Esophagus squamous epithelium (tissue), 4 donors: ENCODE results near the gene SMAD3.

Source experiments
- CTCF ChIP-seq, 6 experiments: fragments of 450-650 bp in 4 of 6; fragments of 200-600 bp in 2 of 6; sonication (generic) in 2 of 6; IDR thresholded peaks; one replicate each; pipeline ENCODE4 v1.5.1; 2016 to 2019; ENCODE audit warnings: antibody characterized with exemption in 6 of 6, mild to moderate bottlenecking in 4 of 6, moderate library complexity in 4 of 6
- POLR2A ChIP-seq, 4 donors: fragments of 450-650 bp; IDR thresholded peaks; one replicate each; pipeline ENCODE4 v1.6.1; 2017; ENCODE audit warnings: antibody characterized with exemption in 4 of 4, mild to moderate bottlenecking in 4 of 4, moderate library complexity in 3 of 4

GRCh38 chr15:67080900-67081431 lies 15.6 kb downstream of the SMAD3 start:
- TF ChIP-seq CTCF (IDR thresholded peaks at IDR 0.05), result no peak
- no peak for TF ChIP-seq POLR2A (IDR thresholded peaks at IDR 0.05)
